HG03045 (cell line): ENCODE measurements around the gene EDARADD.
A peak's percentile ranks its signal among the peaks of the same experiment; 100 is the strongest.

Experiments
- ATAC-seq: cut with Tn5 transposase; IDR thresholded peaks from one replicate; pipeline ENCODE4 v1.9.1; 2021; ENCODE audit warnings: mild to moderate bottlenecking, moderate library complexity; ENCODE audit not compliant: unreplicated experiment

The EDARADD gene

DNA sequence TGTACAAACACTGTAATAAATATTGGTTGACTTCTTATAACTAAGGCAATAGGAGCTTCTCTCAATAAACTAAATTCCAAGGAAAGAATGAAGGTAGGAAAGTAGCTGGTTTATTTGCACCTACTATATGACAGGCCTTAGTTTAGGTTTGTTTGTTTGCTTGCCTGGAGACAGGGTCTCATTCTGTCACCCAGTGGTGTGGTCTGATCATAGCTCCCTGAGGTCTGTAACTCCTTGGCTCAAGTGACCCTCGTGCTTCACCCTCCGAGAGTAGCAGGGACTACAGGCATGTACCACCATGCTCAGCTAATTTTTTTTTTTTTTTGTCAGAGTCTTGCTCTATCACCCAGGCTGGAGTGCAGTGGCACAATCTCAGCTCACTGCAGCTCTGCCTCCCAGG is 1.9 kb upstream of the EDARADD start:
- ATAC-seq = no peak

DNA sequence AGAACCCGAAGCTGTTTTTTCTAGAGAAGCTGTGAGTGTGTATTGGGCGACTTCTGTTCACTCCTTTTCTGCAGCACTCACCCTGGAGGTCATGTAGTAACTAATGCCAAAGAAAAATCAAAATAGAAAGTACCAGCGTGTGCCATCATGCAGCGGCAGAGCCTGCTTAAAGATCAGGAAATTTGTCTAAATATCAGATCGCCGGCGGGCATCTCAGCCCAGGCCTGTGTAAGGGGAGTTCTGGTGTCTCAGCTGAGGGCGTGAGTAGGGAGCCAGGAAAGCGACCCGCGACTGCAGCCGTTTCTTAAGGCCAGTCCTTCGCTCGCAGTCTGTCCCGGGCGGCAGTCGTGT is 768 bp downstream of the EDARADD start:
- ATAC-seq = no peak

DNA sequence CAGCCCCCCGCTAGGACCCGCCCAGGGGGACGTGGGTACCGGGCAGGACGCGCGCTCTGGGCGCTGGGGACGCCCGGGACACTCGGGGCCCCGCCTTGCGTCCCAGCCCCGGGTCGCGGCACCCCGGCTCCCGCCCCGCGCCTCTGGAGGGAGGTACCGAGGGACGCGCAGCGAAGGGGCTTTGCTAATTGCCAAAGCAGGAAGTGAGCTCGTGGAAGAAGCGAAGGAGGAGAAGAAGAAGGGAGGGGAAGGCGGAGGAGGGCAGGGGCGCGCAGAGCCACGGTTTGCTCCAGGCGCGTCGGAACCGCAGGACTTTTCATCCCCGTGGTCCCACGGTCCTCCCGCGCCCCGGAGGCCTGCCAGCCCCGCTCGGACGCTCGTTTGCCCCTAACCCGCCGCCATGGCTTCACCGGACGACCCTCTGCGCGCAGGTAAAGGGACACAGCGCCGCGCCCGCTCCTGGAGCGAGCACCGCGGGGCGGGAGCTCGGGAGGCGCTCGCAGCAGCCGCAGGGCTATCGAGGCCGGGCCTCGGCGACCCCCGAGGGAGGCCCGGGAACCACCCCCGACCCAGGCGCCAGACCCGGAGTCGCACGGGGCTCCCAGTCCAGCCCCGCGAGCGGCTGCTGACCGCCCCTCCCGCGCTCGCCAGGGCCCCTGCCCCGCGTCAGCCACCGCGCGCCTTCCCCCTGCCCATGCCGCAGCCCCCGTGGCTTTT is 1.3 kb downstream of the EDARADD start:
- ATAC-seq = peak; percentile 65

DNA sequence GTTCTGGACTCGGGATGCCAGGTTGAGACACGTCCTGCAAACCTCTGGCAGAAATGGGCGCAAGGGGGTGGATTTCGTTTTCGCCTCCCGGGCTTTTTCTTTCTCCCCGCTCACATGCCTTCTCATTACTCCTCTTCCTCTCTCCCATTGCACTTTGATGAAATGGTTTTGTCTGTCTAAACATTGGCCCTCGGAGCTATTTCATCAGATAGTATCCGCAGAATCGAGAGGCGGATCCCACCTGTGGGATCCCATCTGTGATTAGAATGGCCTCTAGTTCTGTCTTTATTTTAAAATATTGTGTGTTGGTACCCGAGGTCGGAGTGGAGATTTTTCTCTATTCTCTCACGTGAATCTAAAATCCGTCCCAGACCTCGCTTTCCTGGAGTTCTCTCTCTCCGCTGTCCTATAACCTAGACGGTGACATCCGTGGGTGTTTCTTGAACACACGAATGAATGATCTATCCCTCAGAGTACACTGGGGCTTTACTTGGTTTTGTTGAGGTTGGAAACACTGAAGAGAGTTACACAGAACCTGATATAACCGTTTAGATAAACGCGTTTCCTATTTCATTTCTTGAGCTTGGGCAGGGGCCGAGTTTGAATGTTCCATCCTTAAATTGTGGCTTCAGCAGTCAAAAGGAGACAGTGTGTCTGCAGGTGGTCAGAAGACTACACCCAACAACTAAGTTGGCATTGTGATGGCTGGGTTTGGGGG is 2.0 kb downstream of the EDARADD start:
- no peak for ATAC-seq

DNA sequence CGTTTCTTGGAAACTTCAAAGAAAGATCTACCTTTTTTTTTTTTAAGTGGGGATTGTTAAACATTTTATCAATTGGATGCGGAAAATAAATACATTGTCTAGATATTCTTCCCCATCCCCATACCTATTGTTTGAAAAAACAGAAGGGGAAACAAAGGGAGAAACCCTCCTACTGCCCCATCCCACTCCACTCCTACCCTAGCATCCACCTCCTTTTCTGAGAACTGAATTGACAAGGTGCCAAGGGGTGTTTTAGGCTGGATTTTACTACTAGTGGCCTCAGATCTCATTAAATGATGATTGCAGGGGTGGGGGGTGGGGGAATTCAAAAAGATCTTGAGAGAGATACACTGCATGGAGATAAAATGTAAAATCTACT is 2.6 kb downstream of the EDARADD start:
- no peak for ATAC-seq

DNA sequence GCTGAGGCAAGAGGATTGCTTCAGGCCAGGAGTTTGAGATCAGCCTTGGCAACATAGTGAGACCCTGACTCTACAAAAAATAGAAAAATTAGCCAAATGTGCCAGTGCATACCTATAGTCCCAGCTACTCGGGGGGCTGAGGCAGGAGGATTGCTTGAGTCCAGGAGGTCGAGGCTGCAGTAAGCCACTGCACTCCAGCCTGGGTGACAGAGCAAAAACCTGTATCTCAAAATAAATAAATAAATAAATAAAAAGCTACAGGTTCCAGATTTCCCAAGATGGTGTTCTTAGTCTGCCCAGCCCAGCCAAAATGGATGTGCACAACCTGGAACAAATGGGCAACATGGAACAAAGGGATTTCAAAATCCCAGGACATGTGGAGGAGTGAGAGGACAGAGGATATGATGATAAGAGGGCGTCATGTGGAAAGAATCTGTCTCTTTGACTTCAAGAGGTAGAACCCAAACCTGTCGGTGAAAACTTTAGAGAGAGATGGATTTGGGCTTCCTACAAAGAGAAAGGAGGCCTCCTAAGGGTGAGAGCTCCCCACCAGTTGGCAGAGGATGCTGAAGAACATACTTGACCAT is 3.2 kb downstream of the EDARADD start:
- ATAC-seq = no peak

DNA sequence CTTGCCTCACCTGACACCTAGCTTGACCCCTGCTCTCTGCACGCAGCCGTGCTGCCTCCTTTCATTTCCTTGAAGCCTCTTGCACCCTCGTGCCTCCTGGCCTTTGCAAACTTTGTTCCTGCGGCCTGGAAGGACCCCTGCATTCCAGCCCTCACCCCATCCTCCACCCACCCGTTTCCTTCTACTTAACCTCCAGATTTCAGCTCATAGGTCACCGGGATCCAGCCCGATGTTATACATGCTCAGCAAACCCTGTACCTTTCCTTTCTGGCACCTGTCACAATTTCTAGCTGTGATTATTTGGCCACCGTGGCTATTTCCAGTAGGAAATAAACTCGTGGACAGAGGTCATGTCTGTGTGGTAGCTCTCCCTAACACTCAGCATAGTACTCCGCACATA is 4.5 kb downstream of the EDARADD start:
- ATAC-seq = no peak

DNA sequence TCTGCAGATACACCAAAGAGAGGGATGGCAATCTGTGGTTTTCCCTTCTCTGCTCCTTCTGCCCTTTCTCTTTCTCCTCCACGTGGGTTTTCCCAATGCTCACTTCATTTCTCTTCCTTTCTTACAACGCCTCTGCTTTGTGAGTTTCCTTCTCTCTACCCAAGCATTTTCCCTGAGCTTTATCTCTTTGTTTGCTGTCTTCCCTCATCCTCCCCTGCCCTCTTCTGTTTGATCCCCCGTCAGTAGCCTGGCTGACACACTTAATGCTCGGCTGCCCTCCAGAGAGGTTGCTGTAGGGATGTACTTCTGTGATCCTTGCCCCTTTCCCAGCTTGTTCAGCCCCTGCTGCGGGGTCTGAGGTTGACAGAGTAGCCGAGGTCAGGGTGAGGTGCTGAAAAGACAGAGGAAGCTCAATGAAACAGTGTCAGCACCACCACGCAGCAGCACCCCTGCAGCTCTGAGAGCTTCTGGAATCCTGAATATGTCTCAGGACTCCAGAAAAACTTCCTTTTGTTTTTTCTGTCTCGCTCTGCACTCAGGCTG is 6.0 kb downstream of the EDARADD start:
- no peak for ATAC-seq

DNA sequence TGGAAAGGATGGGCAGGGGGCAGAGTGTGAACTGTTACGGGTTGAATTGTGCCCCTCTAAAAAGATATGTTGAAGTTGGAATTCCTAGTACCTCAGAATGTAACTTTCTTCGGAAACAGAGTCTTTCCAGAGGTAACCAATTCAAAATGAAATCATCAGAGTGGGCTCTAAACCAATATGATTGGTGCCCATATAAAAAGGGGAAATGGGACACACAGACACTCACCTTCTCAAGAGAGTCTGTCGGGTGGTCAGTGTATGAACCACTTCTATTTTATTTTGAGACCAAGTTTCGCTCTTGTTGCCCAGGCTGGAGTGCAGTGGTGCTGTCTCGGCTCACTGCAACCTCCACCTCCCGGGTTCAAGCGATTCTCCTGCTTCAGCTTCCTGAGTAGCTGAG is 7.6 kb downstream of the EDARADD start:
- ATAC-seq = no peak

DNA sequence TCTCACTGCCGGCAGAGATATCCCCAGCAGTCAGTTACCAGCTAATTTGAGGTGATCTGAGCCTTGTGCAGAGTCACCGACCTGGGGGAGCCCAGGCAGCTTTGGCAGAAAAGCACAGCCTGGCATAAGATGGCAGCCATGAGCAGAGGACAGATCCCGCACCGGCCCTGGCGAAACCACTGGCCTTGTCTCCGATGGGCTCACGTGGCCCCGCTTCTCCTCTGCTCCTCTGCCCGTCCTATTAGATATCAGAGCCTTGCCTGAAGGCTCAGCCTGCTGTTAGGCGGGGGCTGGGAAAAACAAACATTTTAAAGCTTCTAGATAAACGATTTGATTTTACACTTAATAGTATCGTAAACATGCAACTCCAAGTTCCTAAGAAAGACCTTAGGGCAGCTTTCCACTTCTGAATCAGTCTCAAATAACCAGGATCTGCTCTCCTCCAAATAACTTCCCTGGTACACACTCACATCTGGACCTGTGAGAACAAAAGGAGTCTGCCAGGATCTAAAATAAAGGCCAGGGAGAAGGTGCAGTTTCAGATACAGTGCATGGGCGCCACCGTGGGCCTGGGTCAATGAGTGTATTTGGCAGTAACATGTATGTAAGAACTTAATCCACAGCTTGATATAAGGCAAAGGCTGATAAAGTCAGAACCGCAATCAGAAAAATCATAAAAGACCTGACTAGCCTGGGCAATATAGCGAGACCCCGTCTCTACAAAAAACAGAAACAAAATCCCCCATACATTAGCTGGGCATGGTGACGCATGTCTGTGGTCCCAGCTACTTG is 10.0 kb downstream of the EDARADD start:
- ATAC-seq = no peak

DNA sequence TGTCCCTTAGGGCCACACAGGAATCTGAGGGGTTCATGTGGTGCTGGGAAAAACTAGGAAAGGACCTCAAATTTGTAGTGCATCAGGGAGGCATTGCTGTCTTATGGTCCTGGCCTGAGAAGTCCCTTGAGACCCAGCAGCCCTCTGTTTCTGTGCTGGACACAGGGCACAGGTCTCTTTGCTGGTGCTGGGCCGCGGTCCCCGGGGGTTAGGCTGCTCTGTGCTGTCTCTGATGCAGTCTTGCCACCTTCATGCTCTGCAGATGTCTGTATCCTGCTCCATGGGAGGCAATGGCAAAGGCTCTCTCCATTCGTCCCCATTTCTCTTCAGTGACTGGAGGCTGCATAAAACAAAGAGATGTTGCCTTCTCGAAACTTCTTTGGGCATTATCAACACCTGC is 13.0 kb downstream of the EDARADD start:
- ATAC-seq = no peak

DNA sequence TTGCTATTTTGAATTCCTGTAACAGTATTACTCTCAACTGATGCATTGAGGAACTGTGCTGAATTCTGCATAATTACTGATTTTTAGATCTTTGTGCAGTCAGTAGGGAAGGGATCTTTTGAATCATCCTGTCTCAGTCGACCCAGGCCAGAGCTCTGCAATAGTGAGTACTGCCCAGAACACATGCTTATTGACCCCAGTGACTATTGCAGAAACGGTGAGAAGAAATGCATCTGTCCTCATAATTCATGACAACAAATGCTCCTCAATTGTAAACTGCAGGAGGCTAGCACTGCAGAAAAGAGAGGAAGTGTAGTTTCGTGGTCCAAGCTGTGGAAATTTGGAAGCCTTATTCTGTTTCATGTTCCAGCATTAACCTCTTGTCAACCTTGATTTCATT is 19.6 kb downstream of the EDARADD start:
- no peak for ATAC-seq

DNA sequence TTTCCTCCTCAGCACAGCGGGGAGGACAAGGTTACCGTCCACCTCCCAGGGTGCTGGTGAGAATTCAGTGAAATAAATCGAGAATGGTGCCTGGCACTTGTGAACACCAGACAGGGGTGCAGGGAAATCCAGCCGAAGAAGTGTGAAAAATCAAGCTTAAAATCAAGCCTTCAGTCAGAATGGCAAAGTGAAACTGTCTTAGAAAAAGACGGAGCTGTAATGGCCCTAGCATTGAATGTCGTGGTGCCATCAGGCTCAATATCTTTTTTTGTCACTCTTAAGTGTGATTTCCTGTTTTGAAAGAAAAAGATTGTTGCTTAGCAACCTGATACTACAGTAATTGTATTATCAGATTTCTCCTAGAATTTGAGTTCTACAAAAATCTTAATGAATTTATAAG is 22.1 kb downstream of the EDARADD start:
- ATAC-seq = no peak

DNA sequence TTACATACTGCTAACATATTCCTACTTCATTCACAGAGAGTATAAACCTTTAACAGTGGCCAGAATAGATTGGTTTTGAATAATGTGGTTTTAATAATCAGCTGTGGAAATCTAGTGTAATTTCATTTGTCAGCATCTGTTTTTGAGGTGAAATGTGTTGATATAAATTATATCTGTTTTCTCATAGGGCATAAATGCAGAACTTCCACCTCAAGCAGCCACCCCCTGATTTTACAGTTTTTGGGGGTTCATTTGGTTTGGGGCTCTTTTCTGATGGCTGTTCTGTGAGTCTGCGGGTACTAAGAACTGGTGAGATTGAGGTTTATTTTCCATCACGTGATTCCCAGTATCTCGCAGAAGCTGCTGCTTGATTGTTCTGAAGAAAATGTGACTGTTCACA is 23.2 kb downstream of the EDARADD start:
- no peak for ATAC-seq

DNA sequence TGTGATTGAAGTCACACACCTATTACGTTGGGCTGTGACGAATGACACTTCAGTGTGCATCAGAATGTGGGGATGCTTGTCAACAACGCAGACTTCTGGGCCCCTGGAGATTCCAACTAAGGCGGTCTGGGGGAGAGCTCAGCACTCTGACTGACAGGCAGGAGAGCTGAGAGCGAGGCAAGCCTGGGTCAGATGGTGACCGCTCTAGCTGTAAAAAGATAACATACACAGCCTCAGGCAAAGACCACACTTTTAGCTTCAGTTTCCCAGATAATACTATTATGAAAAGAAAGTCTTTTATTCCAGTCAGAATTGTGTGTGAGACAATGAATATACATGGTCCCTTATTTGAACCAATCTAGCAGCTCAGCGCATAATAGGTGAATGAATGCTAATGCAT is 25.4 kb downstream of the EDARADD start:
- ATAC-seq = no peak

DNA sequence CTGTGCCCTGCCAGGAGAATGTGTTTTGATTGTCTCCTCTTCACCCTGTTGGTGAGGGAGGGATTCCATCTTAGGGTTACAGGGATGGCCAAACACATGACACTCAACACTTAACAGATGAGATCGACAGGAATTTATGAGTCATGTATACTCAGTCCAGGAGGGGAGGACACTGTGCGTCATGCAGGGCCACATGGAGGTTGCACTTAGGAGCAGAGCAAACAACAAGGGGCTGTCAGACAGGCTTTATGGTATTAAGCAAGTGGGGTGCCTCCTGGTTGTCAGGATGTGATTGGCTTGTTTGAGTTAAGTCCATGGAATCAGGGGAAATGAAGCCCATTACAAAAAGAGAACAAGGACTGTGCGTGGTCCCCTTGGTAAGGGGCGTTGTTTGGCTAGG is 26.9 kb downstream of the EDARADD start:
- ATAC-seq = no peak

DNA sequence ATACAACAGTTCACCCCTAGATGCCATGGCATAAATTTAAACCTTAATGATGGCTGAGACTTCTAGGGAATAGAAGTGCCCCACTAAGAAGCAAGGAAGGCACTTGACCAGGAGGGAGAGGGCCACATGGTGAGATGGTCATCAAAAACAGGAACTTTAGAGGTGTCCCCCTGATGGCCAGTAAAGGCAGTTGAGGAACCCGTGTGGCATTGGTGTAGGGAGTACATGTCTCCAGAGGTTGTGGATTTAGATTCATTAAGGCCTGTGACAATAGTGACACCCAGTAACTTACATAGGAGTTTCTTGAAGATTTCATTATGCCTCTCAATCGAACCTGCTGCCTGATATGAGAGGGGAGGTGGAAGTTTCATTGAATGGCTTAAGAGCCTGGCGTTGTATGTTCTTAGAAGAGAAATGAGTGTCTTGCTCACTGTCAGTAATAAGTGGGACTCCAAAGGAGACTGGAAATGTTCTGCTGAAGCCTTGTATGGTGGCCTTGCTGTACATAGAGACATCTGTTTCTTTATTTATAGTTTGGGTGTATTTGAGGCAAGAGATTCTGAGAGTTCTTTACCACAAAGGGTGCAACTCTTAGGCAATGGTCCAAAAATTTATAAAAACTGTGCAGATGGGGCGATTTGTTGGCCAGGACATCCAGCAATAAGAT is 27.9 kb downstream of the EDARADD start:
- ATAC-seq = no peak

DNA sequence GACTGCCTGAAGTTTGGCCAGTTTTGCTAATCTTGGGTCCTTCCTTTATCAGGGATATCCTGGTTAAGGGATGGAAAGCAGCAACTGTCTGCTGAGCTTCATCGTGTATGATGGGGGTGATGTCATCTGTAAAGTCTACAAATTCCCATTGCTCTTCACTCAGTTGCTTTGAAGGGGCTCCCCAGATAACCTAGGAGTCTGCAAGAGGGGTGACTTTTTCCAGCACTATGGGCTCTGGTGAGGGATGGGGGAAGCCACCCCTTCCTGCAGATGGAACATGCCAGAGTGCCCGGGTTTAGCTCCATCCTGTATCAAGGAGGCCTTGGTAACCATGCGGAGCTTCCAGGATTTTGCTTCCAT is 28.4 kb downstream of the EDARADD start:
- ATAC-seq = no peak

DNA sequence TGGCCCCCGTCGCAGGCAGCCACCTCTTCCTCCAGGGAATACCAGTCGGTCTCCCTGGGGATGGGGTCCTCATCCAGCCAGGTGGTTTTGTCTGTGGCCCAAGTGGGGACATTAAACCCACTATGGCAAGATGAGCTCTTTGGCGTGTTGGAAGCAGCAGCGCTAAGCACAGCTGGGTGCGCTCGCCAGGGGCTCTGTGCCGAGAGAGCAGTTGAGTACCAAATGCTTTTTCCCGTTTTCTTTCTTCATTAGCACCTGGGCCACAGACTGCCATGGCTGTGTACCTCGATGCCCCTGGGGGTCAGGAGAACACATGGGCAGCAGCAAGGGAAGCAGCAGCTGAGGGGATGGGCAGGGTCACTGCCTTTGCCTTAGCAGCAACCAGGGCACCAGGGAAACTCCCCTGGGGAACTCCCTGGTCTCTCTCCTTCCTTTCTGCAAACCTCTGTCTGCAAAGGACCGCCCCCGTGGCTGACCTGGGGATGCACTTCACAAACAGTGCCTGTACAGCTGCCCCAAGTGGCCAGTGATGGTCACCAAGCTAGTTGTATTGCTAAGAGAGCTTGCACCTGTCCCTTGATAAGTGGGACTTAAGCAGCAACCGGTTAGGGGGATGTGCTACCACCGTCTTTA is 31.1 kb downstream of the EDARADD start:
- peak; percentile 95 for ATAC-seq

DNA sequence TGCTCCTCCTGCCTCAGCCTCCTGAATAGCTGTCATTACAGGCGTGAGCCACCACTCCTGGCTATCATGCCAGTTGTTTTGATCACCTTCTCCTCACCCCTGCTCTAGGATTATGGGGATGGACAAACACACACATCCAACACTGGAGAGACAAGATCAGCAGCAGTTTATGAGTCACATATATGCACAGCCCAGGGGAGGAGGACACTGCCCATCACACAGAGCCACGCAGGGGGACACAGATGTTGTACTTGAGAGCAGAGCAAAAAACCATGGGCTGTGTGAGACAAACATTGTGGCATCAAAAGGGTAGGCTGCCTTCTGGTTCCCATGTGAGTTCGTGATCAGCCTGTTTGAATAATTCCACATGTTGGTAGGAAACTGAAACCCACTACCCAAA is 32.1 kb downstream of the EDARADD start:
- ATAC-seq = no peak
